CD4-positive, alpha-beta T cell treated with Interleukin-10 for 1 hour (primary cell): Measurements from ENCODE around the gene KIF6.

ENCODE experiments used
- DNase-seq: peaks from one replicate; pipeline ENCODE4 v3.0.0-alpha.2; 2020

KIF6 gene

DNA sequence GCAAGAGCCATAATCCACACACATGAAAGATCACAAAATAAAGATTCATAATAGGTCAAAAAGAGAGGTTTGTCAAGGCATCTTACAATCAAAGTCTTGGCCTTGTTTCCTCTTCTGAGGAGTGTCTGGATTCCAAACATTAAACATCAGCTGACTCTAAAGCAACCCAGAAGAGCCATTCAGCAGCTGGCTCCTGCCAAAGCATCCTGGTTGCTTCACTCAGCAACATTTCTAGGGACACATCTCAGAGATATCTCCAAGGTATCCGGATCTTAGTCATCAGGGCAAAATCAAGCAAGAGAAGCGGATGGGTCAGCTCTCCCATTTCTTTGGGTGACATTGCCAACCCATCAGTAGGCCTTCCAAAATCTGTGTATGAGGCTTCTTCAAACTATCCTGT, 139.6 kb downstream of the KIF6 start:
- no peak for DNase-seq

DNA sequence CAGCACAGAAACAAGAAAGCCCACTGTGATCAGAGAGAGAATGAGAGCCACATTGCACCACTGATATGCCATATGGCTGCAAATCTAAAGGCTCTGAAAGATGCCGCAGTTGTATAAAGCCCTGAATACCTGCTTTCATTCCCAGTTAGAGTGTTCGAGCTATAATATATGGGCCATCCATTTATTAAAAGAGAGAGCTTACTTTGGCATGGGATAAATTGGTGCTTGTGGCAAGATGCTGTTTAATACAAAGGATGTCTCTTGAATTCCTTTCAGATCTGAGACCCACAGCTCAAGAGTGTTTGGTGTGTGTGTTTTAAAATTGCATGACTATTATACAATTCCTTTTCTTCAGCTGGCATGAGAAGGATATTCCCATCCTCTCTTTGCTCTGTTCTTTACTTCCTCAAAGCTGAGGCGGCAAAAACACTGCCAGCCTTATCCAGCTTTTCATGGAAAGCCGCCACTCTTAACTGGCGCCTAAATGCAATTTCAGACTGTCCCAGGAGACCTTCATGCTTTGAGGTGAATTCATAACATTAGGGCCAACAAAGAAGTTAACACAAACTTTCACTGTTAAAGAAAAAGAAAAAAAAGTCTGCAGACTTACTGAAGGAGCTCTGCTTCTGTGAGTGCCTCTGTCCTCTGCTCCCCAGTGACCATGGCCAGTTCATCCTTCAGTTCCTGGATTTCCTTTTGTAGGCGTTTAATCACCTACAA, 147.6 kb downstream of the KIF6 start:
- no peak for DNase-seq

DNA sequence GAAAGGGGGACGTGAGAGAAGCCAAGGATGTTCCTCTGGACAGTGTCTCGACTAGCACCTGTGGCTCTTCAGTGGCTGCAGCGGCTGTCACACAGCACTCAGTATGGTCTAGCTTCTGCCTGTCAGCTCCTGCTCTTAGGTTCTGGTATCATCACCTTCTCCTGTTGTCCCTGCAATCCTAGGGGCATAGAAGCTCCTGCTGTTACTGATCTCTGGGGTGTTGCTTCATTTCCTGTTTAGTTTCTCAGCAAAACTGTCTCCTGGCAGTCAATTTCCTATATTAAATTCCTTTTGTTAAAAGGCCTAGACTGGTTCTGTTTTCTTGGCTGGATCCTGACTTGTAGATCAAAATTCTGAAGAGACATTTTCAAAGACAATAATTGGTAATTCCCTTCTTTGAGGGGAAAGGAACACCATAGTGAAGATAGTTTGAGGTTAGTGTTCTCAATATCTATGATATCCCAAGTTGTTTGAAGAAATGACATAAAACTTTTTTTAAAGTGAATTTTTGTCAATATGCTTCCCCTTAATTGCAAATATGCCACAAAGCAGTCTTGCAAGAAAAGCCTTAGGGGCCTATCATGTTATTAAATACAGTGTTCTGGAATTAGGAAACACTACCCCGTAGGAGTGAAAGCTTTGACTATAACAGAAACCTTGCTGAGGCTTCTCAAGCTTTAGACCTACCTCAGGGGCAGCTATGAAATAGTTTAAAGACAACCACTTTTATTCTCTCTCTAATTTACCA, 148.5 kb downstream of the KIF6 start:
- no peak for DNase-seq

DNA sequence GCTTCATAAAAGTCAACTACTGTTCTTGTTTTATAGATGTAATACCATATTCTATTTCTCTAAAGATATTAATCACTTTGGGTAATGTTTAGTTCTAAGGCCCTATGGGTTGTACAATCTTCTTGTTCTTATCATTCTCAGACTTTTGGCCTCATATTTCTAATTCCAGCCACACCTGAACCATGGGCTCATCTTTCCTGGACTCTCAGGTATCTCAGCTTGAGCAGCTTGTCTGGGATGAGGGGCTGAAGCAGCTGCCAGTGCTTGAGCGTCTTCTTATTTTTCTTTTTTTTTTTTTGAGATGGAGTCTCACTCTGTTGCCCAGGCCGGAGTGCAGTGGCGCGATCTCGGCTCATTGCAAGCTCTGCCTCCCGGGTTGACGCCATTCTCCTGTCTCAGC, 150.2 kb downstream of the KIF6 start:
- DNase-seq: no peak

DNA sequence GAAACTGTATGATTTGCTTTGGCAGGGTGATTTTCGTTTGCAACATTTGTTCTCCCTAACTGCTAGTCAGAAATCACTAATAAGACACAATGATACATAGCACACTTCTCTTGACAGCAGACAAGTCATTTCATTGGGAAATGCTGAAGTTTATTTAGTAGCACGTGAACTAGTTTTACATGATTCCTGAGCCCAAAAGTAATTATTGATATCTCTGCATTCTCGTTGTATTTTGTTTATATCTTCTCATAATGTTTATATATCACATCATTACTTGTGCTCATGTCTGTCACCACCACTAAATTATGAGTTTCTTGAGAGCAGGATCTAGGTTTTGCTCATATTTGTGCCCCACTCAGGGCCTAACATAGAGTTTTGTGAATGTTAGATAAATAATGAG, 151.7 kb downstream of the KIF6 start:
- no peak for DNase-seq

DNA sequence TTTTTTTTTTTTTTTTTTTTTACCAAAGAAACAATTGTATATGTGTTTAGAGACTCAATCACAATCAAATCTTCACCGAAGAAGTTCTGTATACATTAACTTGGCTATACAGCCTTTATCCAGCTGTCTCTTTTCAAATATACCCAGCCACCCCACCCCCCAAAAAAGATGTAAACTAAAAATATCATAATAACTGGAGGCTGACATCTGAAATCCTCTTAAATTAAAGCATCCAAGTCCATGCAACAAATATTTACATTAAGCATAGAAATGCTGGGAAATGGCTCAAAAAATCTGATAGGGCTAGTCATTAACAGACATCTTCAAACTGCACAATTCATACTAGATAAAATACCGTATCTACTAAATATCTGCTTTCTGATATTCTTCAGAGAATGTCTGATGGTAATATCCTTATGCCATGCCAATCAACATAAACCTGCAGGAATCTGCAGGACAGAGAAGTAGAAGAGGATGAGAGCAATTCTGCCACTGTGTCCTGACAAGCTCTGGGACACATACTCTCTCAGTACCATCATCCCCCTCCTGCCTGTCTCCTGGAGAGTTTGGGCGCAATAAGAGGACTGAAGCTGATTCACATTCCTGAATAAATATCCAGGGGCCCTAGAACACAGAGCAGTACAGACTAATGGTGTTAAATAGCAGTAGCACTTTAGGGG, 152.4 kb downstream of the KIF6 start:
- DNase-seq: no peak

DNA sequence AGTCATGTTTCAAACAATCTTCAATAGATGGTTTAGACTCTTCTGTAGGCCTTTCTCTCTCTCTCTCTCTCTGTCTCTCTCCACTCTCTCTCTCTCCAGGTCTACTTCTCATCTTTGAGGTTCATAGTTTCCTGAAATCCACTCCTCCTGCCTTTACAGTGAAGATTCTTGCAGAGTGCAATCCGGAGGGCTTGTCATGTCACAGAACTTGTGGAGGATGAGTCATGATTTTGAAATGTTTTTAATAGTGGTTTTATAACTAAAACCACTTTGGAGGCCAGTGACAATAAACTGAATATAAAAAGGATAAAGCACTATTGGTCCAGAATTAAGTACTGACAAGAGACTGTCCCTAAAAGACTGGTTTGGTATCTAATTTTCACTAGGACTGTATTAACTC, 156.3 kb downstream of the KIF6 start:
- no peak for DNase-seq

DNA sequence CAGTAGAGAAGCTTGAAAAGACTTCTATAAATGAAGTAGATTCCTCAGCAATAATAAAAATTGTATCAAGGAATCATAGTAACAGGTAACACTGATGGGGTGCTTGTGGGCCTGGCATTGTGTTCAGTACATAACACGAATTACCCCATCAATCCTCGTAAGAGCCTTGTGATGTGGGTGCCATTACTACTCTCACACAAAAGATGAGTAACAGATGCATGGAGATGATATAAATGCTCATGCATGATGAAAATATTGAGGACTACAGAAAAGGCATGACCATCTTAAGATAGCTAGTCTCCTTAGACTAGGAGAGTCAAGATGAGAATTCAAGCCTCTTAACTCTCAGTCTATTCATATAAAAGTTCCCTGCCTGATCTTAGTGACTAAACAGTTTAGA, 158.1 kb downstream of the KIF6 start:
- no peak for DNase-seq

DNA sequence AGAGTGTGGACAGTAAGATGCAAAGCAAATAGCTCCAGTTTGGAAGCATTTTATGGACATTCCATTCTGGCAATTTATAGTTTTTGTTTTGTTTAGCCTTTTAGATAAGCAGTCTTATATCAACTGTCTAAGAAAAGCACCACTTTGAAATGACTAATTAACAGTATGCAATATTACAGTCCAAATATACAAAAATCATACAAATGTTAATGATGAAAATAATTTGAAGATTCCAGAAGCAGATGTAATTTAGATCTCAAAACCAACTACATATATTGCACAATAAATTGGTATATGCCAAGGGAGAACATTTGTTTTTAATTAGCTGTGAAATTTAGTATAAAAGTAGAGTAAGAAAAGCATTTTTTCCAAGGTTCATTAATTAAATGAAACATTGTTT, 158.8 kb downstream of the KIF6 start:
- no peak for DNase-seq

DNA sequence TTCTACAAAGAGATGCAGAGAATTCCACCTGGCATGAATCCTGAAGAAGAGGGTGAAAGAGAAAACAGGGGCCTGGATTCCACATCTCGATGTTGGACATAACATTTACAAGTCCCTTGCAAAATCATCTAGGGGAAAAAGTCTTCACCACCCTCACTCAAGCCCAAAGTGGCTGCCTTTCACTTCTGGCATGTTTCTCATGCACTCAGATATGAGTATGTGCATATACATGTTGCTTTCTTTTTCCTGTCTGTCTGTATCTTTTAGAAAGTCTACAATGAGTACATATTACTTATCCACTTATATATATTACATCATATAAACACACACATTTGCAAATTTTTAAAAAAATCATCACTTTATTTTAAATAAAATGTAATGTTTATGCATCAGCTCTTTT, 159.3 kb downstream of the KIF6 start:
- DNase-seq: no peak

DNA sequence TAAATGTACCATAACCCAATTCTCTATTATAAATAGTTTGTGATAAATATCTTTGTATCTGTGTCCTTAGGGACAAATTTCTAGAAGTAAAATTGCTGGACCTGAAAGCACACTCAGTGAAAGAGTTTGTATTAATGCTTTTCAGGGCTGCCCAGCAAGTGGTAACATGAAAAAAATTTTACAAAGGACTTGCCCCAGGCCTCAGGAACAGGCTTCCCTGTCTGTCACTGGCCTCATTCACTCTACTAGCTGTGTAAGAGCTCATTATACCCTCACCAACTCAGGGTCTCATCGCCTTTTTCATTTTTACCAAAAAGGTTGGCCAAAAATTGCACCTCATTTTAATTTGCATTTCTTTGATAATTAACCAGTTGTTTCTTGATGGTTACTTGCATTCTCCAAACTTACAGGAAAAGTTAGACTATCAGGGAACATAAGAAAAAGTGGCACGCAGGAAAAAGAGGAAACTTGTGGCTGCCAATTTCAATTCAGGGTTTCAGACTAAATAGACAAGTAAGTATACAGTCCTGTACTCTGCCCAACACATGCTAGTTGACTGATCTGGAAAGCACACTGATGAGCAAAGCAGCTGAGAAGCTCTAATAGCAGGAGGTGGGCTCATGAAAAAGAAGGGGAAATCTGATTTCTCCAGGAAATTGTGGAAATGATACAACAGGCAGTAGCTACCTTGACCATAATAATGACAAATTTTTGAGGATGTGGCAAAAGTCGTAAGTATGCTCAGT, 161.5 kb downstream of the KIF6 start:
- no peak for DNase-seq

DNA sequence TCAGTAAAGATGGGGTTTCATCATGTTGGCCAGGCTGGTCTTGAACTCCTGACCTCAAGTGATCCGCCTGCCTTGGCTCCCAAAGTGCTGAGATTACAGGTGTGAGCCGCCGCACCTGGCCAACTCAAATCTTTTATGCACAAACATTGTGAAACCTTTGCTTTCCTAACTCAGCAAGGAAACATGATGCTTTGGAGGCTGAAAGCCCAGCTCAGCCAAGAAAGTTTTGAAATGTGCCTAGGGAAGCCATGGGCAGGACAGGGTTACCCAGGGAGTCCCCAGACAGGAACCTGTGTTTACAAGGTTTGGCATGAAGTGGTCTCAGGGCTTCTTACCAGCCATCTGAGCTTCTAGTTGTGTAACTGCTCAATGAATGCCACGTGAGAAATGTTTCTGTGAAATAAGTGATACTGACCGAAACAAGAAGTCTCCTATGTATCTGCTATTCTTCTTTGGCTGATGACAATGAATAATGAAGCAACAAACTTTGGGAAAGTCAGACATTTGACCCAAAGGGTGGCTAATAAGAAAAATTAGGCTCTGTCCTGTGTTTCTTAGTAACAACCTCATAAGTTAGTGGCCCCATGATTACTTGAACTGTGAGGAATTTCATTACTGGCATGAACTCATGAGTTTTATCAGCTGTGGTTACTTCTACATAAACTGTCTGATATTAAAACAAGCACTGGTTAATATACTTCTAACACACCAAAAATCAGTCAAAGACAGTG, 163.5 kb downstream of the KIF6 start:
- DNase-seq: no peak

DNA sequence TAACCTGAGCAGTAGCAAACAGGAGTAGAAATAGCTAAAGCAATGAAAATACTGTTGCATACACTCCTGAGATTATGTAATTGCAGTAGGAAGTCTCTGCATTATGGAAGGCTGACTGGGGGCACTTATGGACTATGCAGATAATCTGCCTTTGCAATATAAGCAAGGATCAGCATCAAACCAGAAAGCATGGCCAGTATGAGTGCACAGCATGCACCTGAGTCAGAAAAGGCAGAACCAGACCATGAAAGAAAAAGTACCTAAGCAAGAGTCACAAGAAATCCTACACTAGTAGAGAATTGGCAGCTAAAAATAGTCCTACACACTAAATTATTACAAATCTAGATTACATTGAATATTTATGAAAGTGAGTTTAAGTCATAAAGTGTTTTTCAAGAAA, 164.3 kb downstream of the KIF6 start:
- DNase-seq: no peak

DNA sequence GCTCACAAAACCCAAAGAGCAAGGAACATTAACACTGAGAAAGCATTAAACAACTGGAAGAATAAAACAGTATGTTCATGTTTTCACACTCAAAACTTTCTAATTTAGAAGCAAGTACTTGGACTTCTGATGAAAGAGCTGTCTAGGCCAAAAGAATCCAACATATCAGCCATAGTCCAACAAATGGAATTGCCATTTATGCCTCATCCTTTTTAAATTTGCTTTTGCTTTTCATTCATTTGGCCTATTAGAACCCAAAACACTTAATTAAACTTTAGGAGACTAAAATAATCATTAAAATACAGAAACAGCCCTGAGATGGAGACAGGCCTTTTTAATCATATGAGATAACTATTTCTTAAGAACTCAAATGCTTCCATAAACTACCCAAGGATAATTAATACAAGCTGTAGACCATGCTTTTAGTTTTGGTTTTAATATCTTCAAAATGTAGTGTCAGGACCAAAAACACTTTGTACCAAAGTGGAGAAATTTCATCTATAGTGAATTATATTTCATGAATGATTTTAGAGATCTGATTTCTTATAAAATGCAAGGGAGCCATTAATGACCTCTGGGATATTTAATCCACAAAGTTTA, 166.5 kb downstream of the KIF6 start:
- no peak for DNase-seq

DNA sequence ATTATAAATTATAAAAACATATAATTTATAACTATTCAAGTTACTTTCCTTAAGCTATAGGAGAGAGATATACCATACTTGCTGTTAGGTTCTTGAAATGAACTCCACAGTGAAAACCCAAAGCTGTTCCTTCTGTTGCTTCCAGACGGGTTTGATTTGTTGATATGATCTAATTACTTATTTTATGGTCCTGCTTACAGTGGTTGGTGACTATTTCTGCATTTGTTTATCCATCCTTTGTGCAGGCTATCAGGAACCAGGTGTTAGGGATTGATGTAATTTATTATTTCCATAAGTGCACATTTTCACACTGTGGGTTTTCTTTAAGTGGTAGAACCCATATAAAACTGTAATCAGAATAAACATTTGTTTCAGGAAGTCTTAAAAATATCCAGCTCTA, 167.1 kb downstream of the KIF6 start:
- DNase-seq: no peak

DNA sequence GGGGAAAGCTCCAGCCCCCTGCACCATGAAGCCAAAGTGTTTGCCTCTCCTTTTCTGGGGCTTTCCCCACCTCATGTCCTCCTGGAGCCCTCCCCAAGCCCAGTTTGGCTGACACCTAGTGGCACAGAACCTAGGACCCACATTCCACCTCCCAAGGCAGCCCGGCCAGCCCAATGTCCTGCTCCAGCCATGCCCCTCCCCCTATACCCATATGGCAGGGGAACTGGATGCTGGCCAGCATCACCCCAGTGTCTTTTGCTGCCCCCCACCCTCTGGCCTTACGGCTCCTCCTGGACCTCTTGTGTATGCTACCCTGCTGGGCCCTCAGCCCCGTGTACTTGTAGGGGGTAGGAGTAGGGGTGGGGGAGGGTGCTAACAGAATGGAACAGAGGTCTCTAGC, 170.1 kb downstream of the KIF6 start:
- DNase-seq: no peak

DNA sequence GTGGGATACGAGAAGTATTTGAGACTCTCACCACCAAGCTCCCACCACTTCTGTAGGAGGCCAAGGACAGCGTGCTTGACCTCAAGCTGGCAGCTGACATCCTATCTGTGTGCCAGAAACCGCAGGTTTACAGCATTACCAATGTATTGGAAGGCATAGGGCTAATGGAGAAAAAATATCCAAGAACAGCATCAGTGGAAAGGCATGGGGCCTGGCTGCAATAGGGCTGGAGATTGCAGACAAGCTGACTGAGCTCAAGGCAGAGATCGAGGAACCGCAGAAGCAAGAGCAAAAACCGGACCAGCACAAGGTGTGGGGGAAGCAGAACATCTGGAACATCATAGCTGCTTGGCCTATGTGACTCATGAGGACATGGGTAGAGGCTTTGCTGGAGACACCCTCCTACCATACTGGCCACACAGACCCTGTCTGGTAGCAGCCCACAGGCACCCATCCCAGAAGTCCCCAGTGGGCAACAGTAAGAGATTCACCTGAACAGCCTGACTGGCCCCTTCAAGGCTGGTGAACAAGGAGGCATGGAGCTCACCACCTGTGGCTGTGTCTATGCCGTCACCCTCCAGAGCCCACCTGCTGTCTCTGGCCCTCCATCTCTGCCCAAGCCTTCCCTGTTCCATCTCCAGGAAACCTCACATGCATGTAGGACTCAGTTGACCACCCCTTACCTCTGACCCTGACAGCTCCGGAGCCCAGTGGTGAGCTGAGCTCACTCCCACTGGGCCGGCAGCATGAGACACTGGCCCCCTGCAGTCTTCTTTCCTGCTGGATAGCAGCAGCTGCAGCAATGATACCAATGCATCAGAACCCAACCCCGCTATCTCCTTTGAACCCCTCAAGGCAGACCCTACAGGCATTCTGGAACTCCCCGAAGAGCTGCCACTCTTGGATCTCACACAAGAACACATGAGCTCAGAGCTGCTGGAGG, 171.1 kb downstream of the KIF6 start:
- DNase-seq: no peak

DNA sequence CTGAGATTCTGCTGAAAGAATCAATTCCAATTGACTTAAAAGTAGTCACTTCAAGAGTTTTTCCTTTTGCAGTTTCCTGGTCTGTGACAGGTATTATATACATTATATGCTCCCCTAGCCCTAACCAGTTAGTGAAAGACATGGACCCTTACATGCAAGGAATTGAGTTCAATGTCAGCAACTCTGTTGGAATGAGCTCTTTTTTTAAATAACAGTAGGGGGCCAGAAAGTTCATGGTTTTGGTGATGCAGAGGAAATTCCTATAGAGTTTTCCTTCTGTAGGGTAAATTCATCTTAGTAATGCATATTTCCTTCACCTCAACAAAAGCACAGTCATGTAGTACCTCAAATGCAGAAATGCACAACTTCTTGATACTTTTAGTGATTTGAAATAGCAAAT, 172.2 kb downstream of the KIF6 start:
- no peak for DNase-seq

DNA sequence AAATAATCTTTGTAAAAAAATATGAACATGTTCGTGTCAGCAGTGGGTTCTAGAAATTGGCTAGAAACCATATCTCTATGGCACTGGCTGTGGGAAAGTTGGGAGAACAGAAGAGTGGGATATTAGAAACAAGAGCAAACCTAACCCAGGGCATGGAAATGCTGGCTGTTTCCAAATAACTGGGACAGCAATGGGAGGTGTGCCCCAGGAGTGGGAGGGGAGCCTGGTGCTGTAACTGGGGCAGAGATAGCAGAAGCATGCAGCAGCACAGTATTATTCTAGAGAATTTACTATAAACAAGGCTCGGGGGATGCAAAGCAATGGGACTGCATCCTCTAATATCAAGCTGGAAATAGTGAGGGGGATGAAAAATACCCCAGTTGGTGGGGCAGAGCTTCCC, 175.0 kb downstream of the KIF6 start:
- no peak for DNase-seq

DNA sequence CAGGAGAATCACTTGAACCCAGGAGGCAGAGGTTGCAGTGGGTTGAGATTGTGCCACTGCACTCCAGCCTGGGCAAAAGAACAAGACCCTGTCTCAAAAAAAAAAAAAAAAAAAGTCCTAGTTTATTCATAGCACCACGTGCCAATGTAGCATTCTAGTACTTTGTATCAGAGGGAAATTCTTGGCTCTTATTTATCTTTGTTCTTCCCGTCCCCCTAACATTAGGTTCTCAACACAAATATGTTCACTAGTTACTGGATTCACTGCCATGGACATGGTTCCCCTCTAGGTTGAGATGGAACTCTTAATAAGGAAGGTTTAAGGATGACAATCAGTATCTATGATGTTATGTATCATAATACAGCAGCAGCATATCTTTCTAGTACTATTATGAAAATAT, 178.5 kb downstream of the KIF6 start:
- no peak for DNase-seq

DNA sequence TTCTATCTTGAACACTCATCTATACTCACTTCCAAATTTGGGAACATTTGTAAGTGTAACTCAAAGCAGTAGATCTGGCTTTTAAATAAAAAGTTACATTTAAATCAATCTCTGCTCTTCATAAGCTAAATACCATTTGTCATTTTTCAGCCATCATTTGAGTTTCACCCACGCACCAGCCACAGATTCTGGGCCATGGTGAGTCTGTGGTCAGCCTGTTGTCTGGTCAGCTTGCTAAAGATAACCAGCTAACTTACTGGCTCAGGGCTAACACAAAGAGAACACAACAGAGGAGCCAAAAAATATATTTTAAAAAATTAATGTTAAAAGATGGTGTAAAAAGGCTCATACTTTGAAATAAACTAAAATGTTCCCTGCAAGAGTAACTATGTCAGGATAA, 181.3 kb downstream of the KIF6 start:
- no peak for DNase-seq
